Measurements from ENCODE around the gene KCNK1.

GRCh38 chr1:233704170-233704897 is 90.4 kb downstream of the KCNK1 start:
- TF ChIP-seq CTCF (IDR thresholded peaks at IDR 0.05) = no peak
- no peak for TF ChIP-seq POLR2A (IDR thresholded peaks at IDR 0.05; ENCODE audit: low read depth)
- no peak for TF ChIP-seq EP300 (IDR thresholded peaks at IDR 0.05)
- no peak for TF ChIP-seq POLR2AphosphoS5 (IDR thresholded peaks at IDR 0.05)
